GM21576 (cell line): ENCODE measurements around the gene TBXAS1.

ENCODE experiments used
- ATAC-seq: cut with Tn5 transposase; IDR thresholded peaks from one replicate; pipeline ENCODE4 v1.9.1; 2021; ENCODE audit warnings: mild to moderate bottlenecking, moderate library complexity; ENCODE audit not compliant: unreplicated experiment

Gene TBXAS1

GRCh38 chr7:140018125-140019043 is 189.3 kb downstream of the TBXAS1 start:
- ATAC-seq: no peak

GRCh38 chr7:140019172-140019571 is 190.1 kb downstream of the TBXAS1 start:
- ATAC-seq: no peak

- no peak for ATAC-seq
Observed at GRCh38 chr7:140019606-140020005, 190.5 kb downstream of the TBXAS1 start.

GRCh38 chr7:140021603-140022002 is 192.5 kb downstream of the TBXAS1 start:
- no peak for ATAC-seq

- no peak for ATAC-seq
Observed at GRCh38 chr7:140022582-140023211, 193.6 kb downstream of the TBXAS1 start.

- ATAC-seq: no peak
Observed at GRCh38 chr7:140023728-140024127, 194.7 kb downstream of the TBXAS1 start.

- no peak for ATAC-seq
Observed at GRCh38 chr7:140024585-140024984, 195.5 kb downstream of the TBXAS1 start.

GRCh38 chr7:140025241-140025640 is 196.2 kb downstream of the TBXAS1 start:
- ATAC-seq: no peak

GRCh38 chr7:140025814-140026433 is 196.9 kb downstream of the TBXAS1 start:
- no peak for ATAC-seq

- no peak for ATAC-seq
Observed at GRCh38 chr7:140026935-140027334, 197.9 kb downstream of the TBXAS1 start.

- no peak for ATAC-seq
Observed at GRCh38 chr7:140027858-140028257, 198.8 kb downstream of the TBXAS1 start.

- no peak for ATAC-seq
Observed at GRCh38 chr7:140028311-140028710, 199.2 kb downstream of the TBXAS1 start.

- no peak for ATAC-seq
Observed at GRCh38 chr7:140029072-140029471, 200.0 kb downstream of the TBXAS1 start.

GRCh38 chr7:140031364-140031763 is 202.3 kb downstream of the TBXAS1 start:
- no peak for ATAC-seq

- no peak for ATAC-seq
Observed at GRCh38 chr7:140033036-140033435, 204.0 kb downstream of the TBXAS1 start.

- ATAC-seq: no peak
Observed at GRCh38 chr7:140033779-140034363, 204.8 kb downstream of the TBXAS1 start.

- no peak for ATAC-seq
Observed at GRCh38 chr7:140034421-140034820, 205.4 kb downstream of the TBXAS1 start.

- no peak for ATAC-seq
Observed at GRCh38 chr7:140035400-140036223, 206.5 kb downstream of the TBXAS1 start.

GRCh38 chr7:140036224-140036962 is 207.3 kb downstream of the TBXAS1 start:
- no peak for ATAC-seq

- ATAC-seq: no peak
Observed at GRCh38 chr7:140039066-140039465, 210.0 kb downstream of the TBXAS1 start.
